Kidney (tissue), 14 donors: ENCODE measurements around the gene IGF1R. TPM values are rescaled to one million over a fixed set of nuclear protein-coding genes. Genes with fewer than 3 reads are reported as not detected.

Experiments
- DNase-seq, 5 donors: peaks; one replicate each; pipeline ENCODE4 v3.0.0-alpha.2; 2013 to 2020
- FAIRE-seq: peaks from 2 replicates; lab custom pipeline; 2012; peaks lifted over from hg19 to GRCh38; lab: Jason Lieb, UNC
- H3K27ac ChIP-seq, 2 donors: one replicate each; pipeline ENCODE4 v1.7.0; 2013; ENCODE audit warnings: low read depth in 2 of 2, low read length in 2 of 2, inconsistent platforms in 1 of 2
- H3K27me3 ChIP-seq: one replicate; pipeline ENCODE4 v1.7.1; 2013; ENCODE audit warnings: low read length, inconsistent platforms; ENCODE audit not compliant: control insufficient read depth, insufficient read depth
- H3K36me3 ChIP-seq, 3 donors: one replicate each; pipeline versions ENCODE4 v1.7.0 to v1.7.1; 2013; ENCODE audit warnings: low read length in 3 of 3, control low read depth in 1 of 3, inconsistent platforms in 1 of 3; ENCODE audit not compliant: insufficient read depth in 3 of 3, control insufficient read depth in 2 of 3
- H3K4me1 ChIP-seq, 3 donors: one replicate each; pipeline versions ENCODE4 v1.7.0 to v1.7.1; 2013; ENCODE audit warnings: low read length in 3 of 3, inconsistent platforms in 1 of 3, low read depth in 1 of 3; ENCODE audit not compliant: control insufficient read depth in 2 of 3, insufficient read depth in 2 of 3
- H3K4me3 ChIP-seq, 3 donors: one replicate each; pipeline versions ENCODE4 v1.7.0 to v1.8.1; 2013; ENCODE audit warnings: low read length in 3 of 3, control low read depth in 1 of 3, inconsistent platforms in 1 of 3
- H3K9ac ChIP-seq, 3 donors: one replicate each; pipeline versions ENCODE4 v1.7.0 to v1.7.1; 2013; ENCODE audit warnings: low read length in 3 of 3, control low read depth in 1 of 3, inconsistent platforms in 1 of 3
- H3K9me3 ChIP-seq, 3 donors: one replicate each; pipeline versions ENCODE4 v1.7.0 to v1.7.1; 2013; ENCODE audit warnings: low read length in 3 of 3, control low read depth in 1 of 3, inconsistent platforms in 1 of 3; ENCODE audit not compliant: control insufficient read depth in 2 of 3, insufficient read depth in 1 of 3
- intact Hi-C: fragments of 100-400 bp; cut with DNase I; formaldehyde crosslinking; loops from one replicate; pipeline ENCODE4 v1.11.1; 2022
- polyA plus RNA-seq: library from polyadenylated mRNA; stranded (reverse); fragments of 350-450 nt; fragmentation: Illumina TruSeq; extraction: RNeasy Lipid Tissue Mini Kit (QIAGEN cat#74804); gene quantifications from one replicate; pipeline ENCODE4 v1.2.3, GENCODE V29; 2014; ENCODE audit warnings: low read depth, low replicate concordance; ENCODE audit not compliant: insufficient read depth
- total RNA-seq: library from RNA; stranded (reverse); fragmentation: NEBNext Ultra II Directional; extraction: Animal tissue kit (Norgen Biotek cat#: 25700); gene quantifications from one replicate; pipeline ENCODE4 v1.2.1, GENCODE V29; 2021
- TF ChIP-seq, protein P1 (sequence below): IDR thresholded peaks from 3 replicates; pipeline ENCODE4 v1.5.1; 2012; ENCODE audit warnings: mild to moderate bottlenecking, moderate library complexity, borderline replicate concordance; ENCODE audit not compliant: insufficient read depth; ENCODE audit errors: extremely low read depth
- donor health status: control.
- donor health status: control.
- donor health status: control.
- donor health status: control.
- donor health status: control.
- donor health status: DM: yes; HTN: yes; CAD: no.
- donor health status: Normal renal cell carcinoma (clear cell type).

IGF1R gene
- total and polyA plus RNA-seq, 2 donors from 2014 or later, result 6.5 to 73.2 TPM

DNA sequence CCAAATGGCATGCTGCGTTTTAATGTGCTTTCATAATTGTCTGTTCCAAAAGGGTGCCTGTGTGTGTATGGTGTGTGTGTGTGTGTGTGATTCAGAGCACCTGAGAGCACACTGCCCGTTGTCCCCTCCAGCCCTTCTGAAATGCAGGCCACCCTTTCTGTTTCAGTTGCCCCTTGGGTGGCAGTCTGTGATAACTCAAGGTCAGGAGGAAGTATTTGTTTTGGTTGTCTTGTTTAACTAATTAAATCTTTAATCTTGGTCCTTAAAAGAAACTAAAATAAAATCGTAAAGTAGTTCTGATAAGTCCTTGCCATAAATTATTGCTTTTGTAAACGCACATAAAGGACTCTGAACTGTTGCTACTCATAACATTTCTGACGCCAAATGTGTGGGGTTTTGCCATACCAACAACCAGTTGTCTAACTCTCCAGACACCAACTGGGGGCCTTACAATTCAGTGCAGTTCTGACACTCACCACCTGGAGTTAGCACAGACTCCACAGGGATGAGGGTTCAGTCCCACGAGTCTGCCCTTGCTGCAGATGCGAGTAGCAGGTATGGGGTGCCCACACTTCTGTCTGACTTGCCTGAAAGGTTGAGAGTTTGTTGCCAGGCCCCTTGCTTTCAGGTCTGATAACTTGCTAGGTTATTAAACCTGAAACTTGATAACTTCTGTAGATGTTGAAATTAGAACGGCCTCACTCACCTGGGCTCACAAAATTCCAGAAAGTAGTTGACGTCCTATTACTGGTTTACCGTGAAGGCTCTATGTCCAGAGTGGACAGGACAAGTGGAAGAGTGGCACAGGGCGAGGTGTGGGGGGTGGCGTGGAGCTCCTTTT, 157.3 kb downstream of the IGF1R start:
- TF ChIP-seq, protein P1, sequence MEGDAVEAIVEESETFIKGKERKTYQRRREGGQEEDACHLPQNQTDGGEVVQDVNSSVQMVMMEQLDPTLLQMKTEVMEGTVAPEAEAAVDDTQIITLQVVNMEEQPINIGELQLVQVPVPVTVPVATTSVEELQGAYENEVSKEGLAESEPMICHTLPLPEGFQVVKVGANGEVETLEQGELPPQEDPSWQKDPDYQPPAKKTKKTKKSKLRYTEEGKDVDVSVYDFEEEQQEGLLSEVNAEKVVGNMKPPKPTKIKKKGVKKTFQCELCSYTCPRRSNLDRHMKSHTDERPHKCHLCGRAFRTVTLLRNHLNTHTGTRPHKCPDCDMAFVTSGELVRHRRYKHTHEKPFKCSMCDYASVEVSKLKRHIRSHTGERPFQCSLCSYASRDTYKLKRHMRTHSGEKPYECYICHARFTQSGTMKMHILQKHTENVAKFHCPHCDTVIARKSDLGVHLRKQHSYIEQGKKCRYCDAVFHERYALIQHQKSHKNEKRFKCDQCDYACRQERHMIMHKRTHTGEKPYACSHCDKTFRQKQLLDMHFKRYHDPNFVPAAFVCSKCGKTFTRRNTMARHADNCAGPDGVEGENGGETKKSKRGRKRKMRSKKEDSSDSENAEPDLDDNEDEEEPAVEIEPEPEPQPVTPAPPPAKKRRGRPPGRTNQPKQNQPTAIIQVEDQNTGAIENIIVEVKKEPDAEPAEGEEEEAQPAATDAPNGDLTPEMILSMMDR, result no peak
- no peak overlapping the region for H3K4me3 ChIP-seq
- no peak overlapping the region for H3K9ac ChIP-seq
- H3K27me3 ChIP-seq, result no peaks in the 10 kb centered on the region
- H3K27ac ChIP-seq, result peak overlapping the region in 1 of 2 donors; percentile 27
- FAIRE-seq (no peak), DNase-seq (peak in 2 of 5 donors; percentile 52 to 60)
- intact Hi-C loops, result no loop called here
- H3K36me3 ChIP-seq, result no peaks in the 10 kb centered on the region
- H3K9me3 ChIP-seq, result no peaks in the 10 kb centered on the region
- peaks cover 3 to 15% (median 10%) of the 10 kb centered on the region in 3 donors for H3K4me1 ChIP-seq

DNA sequence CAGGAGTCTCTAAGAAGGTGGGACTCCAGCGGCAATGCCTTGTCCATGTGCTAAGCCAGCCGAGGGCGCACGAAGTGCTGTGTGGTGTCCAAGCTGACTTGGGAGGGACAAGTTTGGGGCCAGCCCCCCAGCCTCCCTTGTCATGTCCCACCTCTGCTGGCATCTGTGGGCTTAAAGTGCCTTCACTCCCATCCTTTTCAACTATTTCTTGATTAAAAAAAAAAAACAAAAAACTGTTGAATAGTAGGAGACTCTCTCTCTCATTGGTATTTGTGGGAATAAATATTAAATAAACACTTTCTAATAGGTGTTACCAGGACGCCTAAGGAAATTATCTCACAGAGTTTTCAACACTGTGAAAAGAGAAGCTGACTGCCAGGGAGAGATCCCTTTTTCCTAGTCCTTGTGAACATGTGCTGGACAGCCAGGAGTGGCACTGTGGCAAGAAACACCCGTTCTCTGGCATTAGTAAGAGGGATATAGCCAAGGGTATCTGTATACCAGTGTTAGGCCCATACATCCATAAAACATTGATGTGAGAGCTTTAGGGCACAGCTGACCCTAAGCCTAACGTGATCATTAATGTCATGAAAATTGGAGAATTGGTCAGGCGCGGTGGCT, 158.0 kb downstream of the IGF1R start:
- no peak for DNase-seq
- Histone ChIP-seq H3K36me3 (no peaks in the 10 kb centered on the region), H3K27me3 (no peaks in the 10 kb centered on the region), H3K9me3 (no peaks in the 10 kb centered on the region), H3K27ac (no peak overlapping the region), H3K9ac (no peak overlapping the region), H3K4me1 (peaks cover 0 to 8% (median 3%) of the 10 kb centered on the region in 3 donors), H3K4me3 (no peak overlapping the region)
- intact Hi-C loops, result no loop called here
- no peak for FAIRE-seq
- TF ChIP-seq, protein P1, result no peak

DNA sequence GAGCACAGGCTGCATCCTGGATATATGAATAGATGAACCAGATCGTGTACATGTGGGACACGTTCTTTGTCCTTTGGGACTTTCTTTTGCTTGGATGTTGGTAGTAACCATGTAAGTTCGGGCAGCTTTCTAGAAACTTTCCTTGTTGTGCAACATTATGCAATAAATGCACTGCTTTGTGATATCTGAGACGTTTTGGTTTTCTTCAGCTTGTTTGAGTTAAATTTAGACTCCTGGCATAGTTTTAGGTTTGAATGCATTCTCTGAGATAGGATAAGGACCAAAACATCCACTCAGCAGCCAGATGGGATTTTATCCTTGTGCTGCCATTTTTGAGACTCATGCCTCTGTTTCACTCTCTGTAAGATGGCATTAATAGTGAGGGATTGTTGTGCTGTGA, 158.9 kb downstream of the IGF1R start:
- DNase-seq (no peak), FAIRE-seq (no peak)
- no peak overlapping the region for H3K9ac ChIP-seq
- H3K36me3 ChIP-seq, result no peaks in the 10 kb centered on the region
- H3K27me3 ChIP-seq, result no peaks in the 10 kb centered on the region
- H3K4me3 ChIP-seq, result no peak overlapping the region
- intact Hi-C loops, result no loop called here
- H3K27ac ChIP-seq, result no peak overlapping the region
- H3K9me3 ChIP-seq, result no peaks in the 10 kb centered on the region
- TF ChIP-seq, protein P1, result no peak
- H3K4me1 ChIP-seq, result peaks cover 0 to 3% (median 2%) of the 10 kb centered on the region in 3 donors
